Liver (tissue), 9 donors: ENCODE measurements around the gene CCDC69. TPM values are rescaled to one million over a fixed set of nuclear protein-coding genes. Genes with fewer than 3 reads are reported as not detected.

Source experiments
- DNase-seq: peaks from one replicate; pipeline ENCODE4 v3.0.0-alpha.2; 2017; ENCODE audit warnings: low spot score
- H3K27ac ChIP-seq, 2 donors: one replicate each; pipeline ENCODE4 v1.7.0; 2013; ENCODE audit warnings: inconsistent platforms in 2 of 2, low read length in 2 of 2, control low read depth in 1 of 2, low read depth in 1 of 2, mild to moderate bottlenecking in 1 of 2
- H3K27me3 ChIP-seq, 4 donors: one replicate each; pipeline versions ENCODE4 v1.6.1 to v1.7.0; 2013; ENCODE audit warnings: low read length in 3 of 4, inconsistent platforms in 1 of 4, mild to moderate bottlenecking in 1 of 4, moderate library complexity in 1 of 4; ENCODE audit not compliant: control insufficient read depth in 4 of 4, insufficient read depth in 4 of 4
- H3K36me3 ChIP-seq, 4 donors: one replicate each; pipeline versions ENCODE4 v1.6.1 to v1.7.0; 2013; ENCODE audit warnings: low read length in 3 of 4, mild to moderate bottlenecking in 3 of 4, low read depth in 1 of 4, moderate library complexity in 1 of 4; ENCODE audit not compliant: control insufficient read depth in 4 of 4, insufficient read depth in 3 of 4
- H3K4me1 ChIP-seq, 4 donors: one replicate each; pipeline versions ENCODE4 v1.6.1 to v1.7.0; 2013; ENCODE audit warnings: low read length in 3 of 4, mild to moderate bottlenecking in 3 of 4, moderate library complexity in 1 of 4; ENCODE audit not compliant: control insufficient read depth in 4 of 4, insufficient read depth in 4 of 4
- H3K4me3 ChIP-seq, 3 donors: one replicate each; pipeline versions ENCODE4 v1.6.1 to v1.7.0; 2013; ENCODE audit warnings: low read length in 3 of 3, control low read depth in 1 of 3, low read depth in 1 of 3, mild to moderate bottlenecking in 1 of 3
- H3K9ac ChIP-seq, 2 donors: one replicate each; pipeline ENCODE4 v1.7.0; 2013; ENCODE audit warnings: low read length in 2 of 2, mild to moderate bottlenecking in 2 of 2, moderate library complexity in 2 of 2, control low read depth in 1 of 2, low read depth in 1 of 2
- H3K9me3 ChIP-seq, 4 donors: one replicate each; pipeline versions ENCODE4 v1.6.1 to v1.7.0; 2013; ENCODE audit warnings: low read length in 3 of 4; ENCODE audit not compliant: control insufficient read depth in 4 of 4
- EGR1 ChIP-seq, 2 donors: IDR thresholded peaks; 2 replicates each; pipeline ENCODE4 v1.6.1; 2016 to 2018; ENCODE audit warnings: antibody characterized with exemption in 2 of 2, low read depth in 2 of 2
- FOXA1 ChIP-seq: IDR thresholded peaks from 2 replicates; pipeline ENCODE4 v1.6.1; 2016; ENCODE audit warnings: antibody characterized with exemption
- FOXA2 ChIP-seq: IDR thresholded peaks from 2 replicates; pipeline ENCODE4 v1.6.1; 2016; ENCODE audit warnings: antibody characterized with exemption
- GABPA ChIP-seq, 2 donors: IDR thresholded peaks in 1 of 2; conservative IDR thresholded peaks in 1 of 2; 2 replicates each; pipeline ENCODE4 v1.6.1; 2016; ENCODE audit warnings: antibody characterized with exemption in 2 of 2, mild to moderate bottlenecking in 1 of 2, moderate library complexity in 1 of 2
- HNF4A ChIP-seq, 2 donors: conservative IDR thresholded peaks; 2 replicates each; pipeline ENCODE4 v1.6.1; 2016; ENCODE audit warnings: antibody characterized with exemption in 2 of 2, mild to moderate bottlenecking in 2 of 2
- HNF4G ChIP-seq: IDR thresholded peaks from 2 replicates; pipeline ENCODE4 v1.6.1; 2016; ENCODE audit warnings: antibody characterized with exemption
- JUND ChIP-seq, 2 donors: IDR thresholded peaks; 2 replicates each; pipeline ENCODE4 v1.6.1; 2016; ENCODE audit warnings: antibody characterized with exemption in 2 of 2
- NR2F2 ChIP-seq: IDR thresholded peaks from 2 replicates; pipeline ENCODE4 v1.6.1; 2016; ENCODE audit warnings: antibody characterized with exemption
- RAD21 ChIP-seq, 2 donors: IDR thresholded peaks; 2 replicates each; pipeline ENCODE4 v1.6.1; 2016; ENCODE audit warnings: antibody characterized with exemption in 2 of 2, mild to moderate bottlenecking in 2 of 2
- RXRA ChIP-seq, 2 donors: IDR thresholded peaks; 2 replicates each; pipeline ENCODE4 v1.6.1; 2017 to 2018; ENCODE audit warnings: antibody characterized with exemption in 2 of 2, mild to moderate bottlenecking in 1 of 2
- SP1 ChIP-seq: IDR thresholded peaks from 2 replicates; pipeline ENCODE4 v1.6.1; 2018; ENCODE audit warnings: antibody characterized with exemption, mild to moderate bottlenecking
- TAF1 ChIP-seq: conservative IDR thresholded peaks from 2 replicates; pipeline ENCODE4 v1.6.1; 2016; ENCODE audit warnings: antibody characterized with exemption, mild to moderate bottlenecking
- YY1 ChIP-seq: IDR thresholded peaks from 2 replicates; pipeline ENCODE4 v1.6.1; 2016; ENCODE audit warnings: antibody characterized with exemption, mild to moderate bottlenecking
- WGBS: extraction: QIAGEN DNeasy Blood & Tissue Kit; methylation state at CpG from one replicate; pipeline ENCODE4 v1.1.7; 2013; 5-methylcytosine and 5-hydroxymethylcytosine counted together
- polyA plus RNA-seq, 2 donors: library from polyadenylated mRNA; stranded (reverse) in 1 of 2; unstranded in 1 of 2; fragments of 200-250 nt in 1 of 2; fragments of >200 nt in 1 of 2; fragmentation: Nextera tagmentation in 1 of 2; extraction: Ambion mirVana in 1 of 2; gene quantifications; one replicate each; pipeline versions ENCODE4 v1.2.1 to v1.2.3, GENCODE V29; 2013 to 2015
- total RNA-seq, 2 donors: library from RNA; depleted of rRNA; stranded (reverse); fragments of >200 nt; gene quantifications; one replicate each; pipeline ENCODE4 v1.2.3, GENCODE V29; 2014
- TF ChIP-seq, protein P1 (sequence below): IDR thresholded peaks from 2 replicates; pipeline ENCODE4 v1.6.1; 2016; ENCODE audit warnings: antibody characterized with exemption
- TF ChIP-seq, protein P2 (sequence below): fragments of 150-350 bp; IDR thresholded peaks from 2 replicates; pipeline ENCODE4 v1.5.1; 2017; ENCODE audit warnings: improper control_type of control experiment, low read depth, low read length; ENCODE audit not compliant: missing input control
- TF ChIP-seq, protein P3 (sequence below): IDR thresholded peaks from 2 replicates; pipeline ENCODE4 v1.6.1; 2016; ENCODE audit warnings: antibody characterized with exemption
- donor health status: healthy.
- donor health status: healthy.
- donor health status: healthy.
- donor health status: healthy.
- donor health status: healthy.

CCDC69 gene
- total and polyA plus RNA-seq, 4 donors = 11.9 to 28.6 (median 18.0) TPM

DNA sequence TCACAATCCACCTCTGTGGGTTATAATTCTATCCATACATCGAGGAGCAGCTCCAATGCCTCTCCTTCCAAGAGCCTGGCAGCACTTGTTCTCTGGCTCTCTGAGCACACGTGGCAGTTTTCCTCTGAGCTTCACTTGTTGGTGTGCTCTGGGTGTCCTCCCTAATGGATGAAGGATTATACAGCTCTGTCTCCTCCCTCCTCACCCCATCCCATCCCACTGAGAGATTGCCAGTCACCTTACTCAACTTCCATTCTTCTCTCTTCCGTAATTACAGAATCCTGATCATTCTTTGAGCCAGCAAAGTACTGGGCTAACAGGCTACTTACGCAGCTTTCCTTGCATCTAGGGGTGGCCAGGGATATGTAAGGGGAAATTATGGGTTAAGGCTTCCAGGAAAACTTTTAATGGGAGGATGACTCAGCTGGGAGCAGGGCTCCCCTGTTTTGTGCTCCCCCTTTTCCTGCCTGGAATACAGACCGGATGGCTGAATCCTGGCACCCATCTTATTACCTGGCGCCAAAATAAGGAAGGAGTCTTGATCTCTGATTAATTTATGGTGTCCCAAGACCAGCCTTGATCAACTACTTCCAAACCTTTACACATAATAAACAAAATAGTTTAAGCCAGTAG is 6.3 kb upstream of the CCDC69 start:
- no peaks in the 10 kb centered on the region for H3K27me3 ChIP-seq
- no peaks in the 10 kb centered on the region for H3K9me3 ChIP-seq
- H3K36me3 ChIP-seq = no peaks in the 10 kb centered on the region
- WGBS = 76% methylated on average over 6 of the region's 6 CpGs
- H3K27ac ChIP-seq = no peak overlapping the region
- H3K4me3 ChIP-seq = no peak overlapping the region
- no peak for DNase-seq
- TF ChIP-seq JUND (IDR thresholded peaks at IDR 0.05) = no peak
- no peak for TF ChIP-seq SP1
- no peak for TF ChIP-seq RXRA (IDR thresholded peaks at IDR 0.05)
- TF ChIP-seq FOXA1 = no peak
- no peak for TF ChIP-seq YY1
- no peak for TF ChIP-seq EGR1 (IDR thresholded peaks at IDR 0.05; ENCODE audit: low read depth in 2 of 2)
- no peak for TF ChIP-seq FOXA2
- TF ChIP-seq, protein P1, sequence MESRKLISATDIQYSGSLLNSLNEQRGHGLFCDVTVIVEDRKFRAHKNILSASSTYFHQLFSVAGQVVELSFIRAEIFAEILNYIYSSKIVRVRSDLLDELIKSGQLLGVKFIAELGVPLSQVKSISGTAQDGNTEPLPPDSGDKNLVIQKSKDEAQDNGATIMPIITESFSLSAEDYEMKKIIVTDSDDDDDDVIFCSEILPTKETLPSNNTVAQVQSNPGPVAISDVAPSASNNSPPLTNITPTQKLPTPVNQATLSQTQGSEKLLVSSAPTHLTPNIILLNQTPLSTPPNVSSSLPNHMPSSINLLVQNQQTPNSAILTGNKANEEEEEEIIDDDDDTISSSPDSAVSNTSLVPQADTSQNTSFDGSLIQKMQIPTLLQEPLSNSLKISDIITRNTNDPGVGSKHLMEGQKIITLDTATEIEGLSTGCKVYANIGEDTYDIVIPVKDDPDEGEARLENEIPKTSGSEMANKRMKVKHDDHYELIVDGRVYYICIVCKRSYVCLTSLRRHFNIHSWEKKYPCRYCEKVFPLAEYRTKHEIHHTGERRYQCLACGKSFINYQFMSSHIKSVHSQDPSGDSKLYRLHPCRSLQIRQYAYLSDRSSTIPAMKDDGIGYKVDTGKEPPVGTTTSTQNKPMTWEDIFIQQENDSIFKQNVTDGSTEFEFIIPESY = no peak
- no peak for TF ChIP-seq RAD21 (IDR thresholded peaks at IDR 0.05)
- no peak for TF ChIP-seq NR2F2
- TF ChIP-seq, protein P2, sequence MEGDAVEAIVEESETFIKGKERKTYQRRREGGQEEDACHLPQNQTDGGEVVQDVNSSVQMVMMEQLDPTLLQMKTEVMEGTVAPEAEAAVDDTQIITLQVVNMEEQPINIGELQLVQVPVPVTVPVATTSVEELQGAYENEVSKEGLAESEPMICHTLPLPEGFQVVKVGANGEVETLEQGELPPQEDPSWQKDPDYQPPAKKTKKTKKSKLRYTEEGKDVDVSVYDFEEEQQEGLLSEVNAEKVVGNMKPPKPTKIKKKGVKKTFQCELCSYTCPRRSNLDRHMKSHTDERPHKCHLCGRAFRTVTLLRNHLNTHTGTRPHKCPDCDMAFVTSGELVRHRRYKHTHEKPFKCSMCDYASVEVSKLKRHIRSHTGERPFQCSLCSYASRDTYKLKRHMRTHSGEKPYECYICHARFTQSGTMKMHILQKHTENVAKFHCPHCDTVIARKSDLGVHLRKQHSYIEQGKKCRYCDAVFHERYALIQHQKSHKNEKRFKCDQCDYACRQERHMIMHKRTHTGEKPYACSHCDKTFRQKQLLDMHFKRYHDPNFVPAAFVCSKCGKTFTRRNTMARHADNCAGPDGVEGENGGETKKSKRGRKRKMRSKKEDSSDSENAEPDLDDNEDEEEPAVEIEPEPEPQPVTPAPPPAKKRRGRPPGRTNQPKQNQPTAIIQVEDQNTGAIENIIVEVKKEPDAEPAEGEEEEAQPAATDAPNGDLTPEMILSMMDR = no peak
- no peak for TF ChIP-seq TAF1
- H3K4me1 ChIP-seq = peaks cover 2 to 14% (median 9%) of the 10 kb centered on the region in 4 donors
- H3K9ac ChIP-seq = no peak overlapping the region

DNA sequence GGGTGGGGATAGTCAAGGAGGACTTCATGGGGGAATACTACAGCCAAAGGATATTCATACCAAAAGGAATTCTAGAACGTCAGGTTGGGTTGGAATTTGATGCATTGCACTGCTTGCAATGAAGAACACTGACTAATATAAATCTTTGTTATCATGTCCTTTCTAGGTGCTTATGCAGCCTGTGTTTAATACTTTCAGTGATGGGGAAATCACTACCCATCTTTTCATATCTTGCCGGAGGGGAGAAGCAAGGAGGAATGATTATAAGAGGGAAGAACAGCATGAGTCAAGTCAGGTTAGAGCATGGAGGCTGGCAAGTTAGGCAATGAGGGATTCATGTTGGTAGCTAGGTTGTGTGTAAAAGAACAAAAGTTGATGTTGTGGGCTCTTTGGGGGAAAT is 5.1 kb upstream of the CCDC69 start:
- 83% methylated on average over 2 of the region's 2 CpGs for WGBS

GRCh38 chr5:151227918-151228447 is 4.1 kb upstream of the CCDC69 start:
- WGBS = 80% methylated on average over 6 of the region's 6 CpGs
- Histone ChIP-seq H3K27ac (no peak overlapping the region), H3K9me3 (no peaks in the 10 kb centered on the region), H3K4me1 (peaks cover 0 to 6% (median 5%) of the 10 kb centered on the region in 4 donors), H3K9ac (no peak overlapping the region), H3K4me3 (no peak overlapping the region), H3K27me3 (no peaks in the 10 kb centered on the region), H3K36me3 (no peaks in the 10 kb centered on the region)
- no peak for DNase-seq
- TF ChIP-seq EGR1 (IDR thresholded peaks at IDR 0.05; ENCODE audit: low read depth in 2 of 2) (no peak), HNF4A (conservative IDR thresholded peaks at IDR 0.05) (no peak), GABPA (IDR thresholded peaks at IDR 0.05 in 1 of 2, conservative IDR thresholded peaks at IDR 0.05 in 1 of 2) (no peak), FOXA2 (no peak), FOXA1 (no peak), TAF1 (no peak), YY1 (no peak), HNF4G (no peak), JUND (IDR thresholded peaks at IDR 0.05) (no peak), NR2F2 (no peak), RAD21 (IDR thresholded peaks at IDR 0.05) (no peak), RXRA (IDR thresholded peaks at IDR 0.05) (no peak)
- TF ChIP-seq, protein P3, sequence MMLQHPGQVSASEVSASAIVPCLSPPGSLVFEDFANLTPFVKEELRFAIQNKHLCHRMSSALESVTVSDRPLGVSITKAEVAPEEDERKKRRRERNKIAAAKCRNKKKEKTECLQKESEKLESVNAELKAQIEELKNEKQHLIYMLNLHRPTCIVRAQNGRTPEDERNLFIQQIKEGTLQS = no peak
- TF ChIP-seq, protein P2 = no peak

More for the DNA sequence above, 5.1 kb upstream of the CCDC69 start:
- no peaks in the 10 kb centered on the region for H3K27me3 ChIP-seq
- TF ChIP-seq RAD21 (IDR thresholded peaks at IDR 0.05) = no peak
- no peak for TF ChIP-seq YY1
- TF ChIP-seq SP1 = no peak
- H3K9me3 ChIP-seq = no peaks in the 10 kb centered on the region
- no peaks in the 10 kb centered on the region for H3K36me3 ChIP-seq
- no peak overlapping the region for H3K9ac ChIP-seq
- peaks cover 0 to 3% (median under 1%) of the 10 kb centered on the region in 4 donors for H3K4me1 ChIP-seq
- H3K4me3 ChIP-seq = no peak overlapping the region
- no peak for DNase-seq
- no peak overlapping the region for H3K27ac ChIP-seq
